ENCODE measurements around the gene ANKRD37.

The ANKRD37 gene

DNA sequence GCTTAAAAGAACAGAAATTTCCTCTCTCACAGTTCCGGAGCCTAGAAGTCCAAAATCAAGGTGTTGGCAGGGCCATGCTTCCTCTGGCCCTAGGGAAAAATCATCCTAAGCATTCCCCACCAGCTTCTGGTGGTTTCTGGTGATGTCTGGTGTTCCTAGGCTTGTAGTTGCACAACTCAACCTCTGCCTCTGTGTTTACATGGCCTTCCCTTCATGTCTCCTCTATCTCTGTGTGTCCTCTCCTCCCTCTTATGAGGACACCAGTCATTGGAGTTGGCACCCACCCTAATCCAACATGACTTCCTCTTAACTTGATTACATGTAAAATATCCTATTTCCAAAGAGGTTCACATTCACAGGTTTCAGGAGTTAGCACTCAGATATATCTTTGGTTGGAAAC, 16.3 kb upstream of the ANKRD37 start:
- no peak for DNase-seq (ENCODE audit: low read depth in 2 of 2)

DNA sequence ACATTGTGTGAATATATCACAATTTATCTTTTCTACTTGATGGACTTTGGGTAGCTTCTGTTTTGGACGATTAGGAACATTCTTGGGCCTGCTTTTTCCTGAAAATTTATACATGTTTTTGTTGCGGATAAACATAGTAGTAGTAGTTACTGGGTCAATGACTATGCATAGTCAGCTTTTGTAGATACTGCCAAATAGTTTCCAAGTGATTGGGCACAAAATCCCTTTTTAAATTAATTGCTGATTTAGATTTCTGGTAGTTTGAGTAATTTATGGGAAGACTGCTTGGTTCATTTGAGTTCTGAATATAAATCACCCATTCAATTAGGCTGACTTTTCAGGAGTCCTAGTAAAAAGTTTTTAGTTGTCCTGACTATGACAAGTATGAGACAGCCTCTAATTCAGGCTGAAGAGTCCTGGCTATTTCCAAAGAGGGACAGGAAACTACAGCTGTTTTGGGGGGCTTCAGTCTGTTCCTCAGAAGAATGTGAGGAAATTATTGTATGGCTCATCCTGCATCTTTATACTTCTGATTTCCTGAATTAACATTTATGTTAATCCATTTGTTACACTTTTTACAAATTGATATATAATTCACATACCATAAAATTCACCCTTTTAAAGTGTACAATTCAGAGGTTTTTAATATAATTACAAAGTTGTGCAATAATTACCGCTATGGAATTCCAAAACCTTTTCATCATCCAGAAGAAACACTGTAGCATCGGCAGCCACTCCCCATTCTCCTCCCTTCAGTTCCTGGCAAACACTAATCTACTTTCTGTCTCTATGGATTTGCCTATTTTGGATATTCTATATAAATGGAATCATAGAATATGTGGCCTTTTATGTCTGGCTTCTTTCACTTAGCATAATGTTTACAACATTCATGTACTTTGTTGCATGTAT, 15.1 kb upstream of the ANKRD37 start:
- DNase-seq (ENCODE audit: low read depth in 2 of 2), result no peak

DNA sequence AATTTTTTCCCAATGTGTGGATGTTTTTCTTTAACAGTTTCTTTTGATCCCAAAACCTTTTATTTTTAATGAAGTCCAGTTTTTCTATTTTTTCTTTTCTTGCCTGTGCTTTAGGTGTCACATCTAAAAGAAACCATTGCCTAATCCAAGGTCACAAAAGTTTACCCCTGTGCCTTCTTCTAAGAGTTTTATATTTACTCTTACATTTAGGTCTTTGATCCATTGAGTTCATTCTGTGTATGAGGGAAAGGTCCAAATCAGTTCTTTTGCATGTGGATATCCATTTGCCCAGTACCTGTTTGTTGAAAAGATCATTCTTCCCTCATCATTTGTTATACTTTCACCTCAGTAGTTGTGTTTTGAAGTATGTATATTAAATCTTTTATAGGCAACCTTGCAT, 13.9 kb upstream of the ANKRD37 start:
- DNase-seq (ENCODE audit: low read depth in 2 of 2), result no peak

DNA sequence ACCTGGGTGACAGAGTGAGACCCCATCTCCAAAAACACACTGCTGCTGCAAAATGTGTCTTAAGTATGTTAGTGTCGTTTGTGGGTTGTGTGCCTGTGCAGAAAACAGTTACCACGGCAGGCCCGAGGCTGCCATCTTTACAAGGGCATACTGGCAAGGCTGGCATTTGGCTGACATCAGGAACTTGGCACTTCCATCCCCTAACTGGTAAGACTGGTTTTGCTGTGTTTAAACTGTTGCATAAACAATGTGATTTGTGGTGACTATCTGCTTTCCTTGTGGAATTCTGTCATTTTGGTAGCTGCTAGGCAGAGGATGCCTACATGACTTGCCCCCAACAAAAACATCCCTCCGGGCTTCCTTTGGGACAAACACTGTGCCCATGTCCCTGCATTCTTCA, 13.2 kb upstream of the ANKRD37 start:
- no peak for DNase-seq (ENCODE audit: low read depth in 2 of 2)

DNA sequence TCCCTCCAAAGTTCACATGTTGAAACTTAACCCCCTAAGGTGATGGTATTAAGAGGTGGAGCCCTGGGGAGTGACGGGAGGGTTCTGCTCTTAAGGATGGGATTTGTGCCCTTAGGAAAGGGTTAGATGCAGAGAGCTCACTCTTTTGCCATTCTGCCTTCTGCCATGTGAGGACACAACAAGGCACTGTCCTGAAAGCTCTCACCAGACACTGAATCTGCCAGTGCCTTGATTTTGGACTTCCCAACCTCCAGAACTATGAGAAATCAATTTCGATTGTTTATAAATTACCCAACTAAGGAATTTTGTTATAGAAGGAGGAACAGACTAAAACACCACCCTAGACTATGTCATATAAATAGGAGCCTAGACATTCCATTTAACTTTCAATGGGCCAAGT, 12.6 kb upstream of the ANKRD37 start:
- no peak for DNase-seq (ENCODE audit: low read depth in 2 of 2)

DNA sequence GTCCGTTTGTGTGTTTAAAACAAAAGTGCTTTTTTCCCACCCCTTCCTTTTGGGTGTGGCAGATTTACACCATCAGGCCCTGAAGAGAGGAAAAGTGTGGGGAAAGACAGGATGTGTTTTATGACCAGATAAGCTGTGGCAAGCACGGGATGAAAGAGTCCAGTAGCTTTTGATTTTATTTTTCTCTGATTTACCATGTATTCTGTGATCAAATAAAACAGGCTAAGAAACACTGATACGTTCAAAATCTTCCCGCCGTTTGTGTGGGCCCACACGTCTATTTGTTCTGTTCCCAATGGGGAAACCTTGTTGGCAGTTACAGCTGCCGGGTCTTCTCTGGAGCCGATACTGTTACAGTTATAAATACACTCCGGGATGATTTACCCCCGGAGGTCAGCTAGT, 11.7 kb upstream of the ANKRD37 start:
- no peak for DNase-seq (ENCODE audit: low read depth in 2 of 2)

DNA sequence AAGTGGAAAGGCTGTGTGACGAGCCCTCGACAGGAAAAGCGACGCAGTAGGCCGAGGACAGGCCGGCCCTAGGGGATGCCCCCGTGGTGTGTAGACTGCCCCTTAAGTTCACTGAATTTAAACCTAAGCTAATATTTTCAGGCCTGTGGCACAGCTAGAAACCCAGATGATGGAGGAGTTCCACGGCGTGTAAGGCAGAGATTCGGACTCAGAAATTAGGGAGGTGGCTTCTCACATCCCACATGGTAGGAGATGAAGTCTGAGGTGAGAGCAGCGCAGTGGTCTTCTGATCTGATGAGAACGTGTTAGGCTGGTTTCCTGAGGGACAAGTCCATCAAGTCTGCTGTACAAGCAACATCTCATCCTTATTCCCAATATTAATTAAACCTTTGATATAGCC, 8.7 kb upstream of the ANKRD37 start:
- no peak for DNase-seq (ENCODE audit: low read depth in 2 of 2)

DNA sequence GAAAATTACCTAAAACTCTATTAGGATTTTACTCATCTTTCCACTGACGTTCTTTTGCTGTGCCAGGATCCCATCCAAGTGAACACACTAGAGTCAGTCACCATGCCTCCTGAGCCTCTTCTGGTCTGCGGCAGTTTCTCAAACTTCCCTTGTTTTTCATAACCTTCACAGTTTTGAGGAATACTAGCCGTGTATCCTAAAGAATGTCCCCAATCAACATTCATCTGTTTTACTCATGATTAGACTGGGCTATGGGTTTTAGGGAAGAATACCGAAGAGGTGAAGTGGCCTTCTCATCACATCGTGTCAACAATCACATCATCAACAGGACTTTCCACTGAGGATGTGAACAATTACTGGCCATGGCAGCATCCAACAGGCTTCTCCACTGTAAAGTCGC, 5.7 kb upstream of the ANKRD37 start:
- no peak for DNase-seq (ENCODE audit: low read depth in 2 of 2)

DNA sequence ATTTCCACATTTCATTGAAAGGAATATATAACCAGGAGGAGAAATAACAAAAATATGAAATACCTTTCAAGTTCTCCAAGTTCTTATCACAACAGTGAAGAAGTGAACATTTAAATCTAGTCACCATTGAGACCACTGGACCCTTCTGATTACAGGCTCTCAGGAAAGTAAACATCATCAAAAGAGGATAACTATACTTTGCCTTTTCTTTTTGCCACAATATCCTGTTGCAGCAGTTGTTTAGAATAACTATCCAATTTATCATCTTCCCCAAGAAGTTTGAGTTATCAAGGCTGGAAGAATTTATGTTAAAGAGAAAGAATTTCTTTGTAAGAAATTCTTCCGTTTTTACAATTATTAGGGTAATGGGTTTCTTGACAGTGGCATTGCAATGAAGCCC, 4.5 kb upstream of the ANKRD37 start:
- no peak for DNase-seq (ENCODE audit: low read depth in 2 of 2)

DNA sequence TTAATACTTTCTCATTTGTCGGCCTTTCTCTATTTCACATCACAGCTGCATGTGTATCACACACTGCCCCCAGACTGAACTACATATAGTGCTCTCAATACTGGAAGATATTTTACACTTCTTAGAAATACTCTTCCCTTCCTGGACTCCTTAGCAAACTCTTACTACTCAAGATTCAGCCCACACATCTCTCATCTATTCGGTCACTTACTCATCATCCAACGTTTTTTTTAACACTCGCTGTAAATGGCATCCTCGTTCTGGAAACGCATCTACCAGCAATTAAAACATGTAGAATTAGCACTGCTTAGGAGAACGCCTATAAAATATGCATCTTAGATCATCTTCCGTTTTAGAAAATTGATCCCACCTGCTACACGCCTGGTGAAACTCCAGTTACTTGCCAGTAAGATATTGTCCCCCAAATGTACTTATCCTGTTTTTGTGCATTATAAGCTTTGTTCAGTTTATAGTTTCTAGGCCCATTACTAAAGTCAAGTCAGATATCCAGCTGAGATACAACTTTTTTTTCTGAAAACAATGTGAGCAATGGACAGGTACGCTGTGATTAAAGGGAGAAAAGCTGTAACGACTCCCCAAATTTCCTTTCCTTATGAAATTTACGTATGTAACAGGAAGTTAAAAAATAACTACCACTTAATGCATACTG, 1.9 kb upstream of the ANKRD37 start:
- no peak for DNase-seq (ENCODE audit: low read depth in 2 of 2)

DNA sequence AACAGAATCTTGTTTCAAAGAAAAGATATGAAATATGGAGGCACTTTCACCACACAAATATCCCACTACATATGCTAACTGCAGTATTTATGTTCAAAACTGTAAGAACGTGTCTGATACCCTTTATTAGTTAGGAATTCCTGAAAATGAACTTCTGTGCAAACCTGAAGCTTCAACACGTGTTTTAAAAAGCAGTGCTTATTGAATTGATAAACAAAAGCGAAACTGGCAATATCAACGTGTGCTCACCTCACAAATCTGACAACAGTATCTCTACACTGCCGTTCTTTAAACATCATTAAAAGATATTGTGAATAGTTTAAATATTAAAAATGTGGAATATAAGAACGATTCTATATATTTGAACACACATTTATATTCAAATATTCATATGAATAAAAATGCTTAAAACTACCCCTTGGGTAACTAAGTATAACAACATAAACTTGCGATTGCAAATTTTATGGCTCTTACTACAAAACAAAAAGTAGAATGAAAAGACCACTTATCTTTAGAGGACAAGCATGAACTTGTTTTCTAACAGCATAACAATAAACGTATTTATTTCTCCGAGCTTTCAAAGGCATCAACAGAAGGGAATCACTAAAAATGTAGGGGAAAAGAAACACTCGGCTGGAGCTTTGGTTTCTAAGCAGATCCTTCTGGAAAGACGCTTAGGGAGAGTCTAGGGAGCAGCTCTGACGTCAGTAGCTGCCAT, 1.2 kb upstream of the ANKRD37 start, which contains the start of gene LRP2BP:
TSS of gene LRP2BP (minus strand) at position 687 of the 718 bp plus-strand sequence. CDS start 17,738 bp downstream, outside the sequence.
- DNase-seq (ENCODE audit: low read depth in 2 of 2), result no peak

DNA sequence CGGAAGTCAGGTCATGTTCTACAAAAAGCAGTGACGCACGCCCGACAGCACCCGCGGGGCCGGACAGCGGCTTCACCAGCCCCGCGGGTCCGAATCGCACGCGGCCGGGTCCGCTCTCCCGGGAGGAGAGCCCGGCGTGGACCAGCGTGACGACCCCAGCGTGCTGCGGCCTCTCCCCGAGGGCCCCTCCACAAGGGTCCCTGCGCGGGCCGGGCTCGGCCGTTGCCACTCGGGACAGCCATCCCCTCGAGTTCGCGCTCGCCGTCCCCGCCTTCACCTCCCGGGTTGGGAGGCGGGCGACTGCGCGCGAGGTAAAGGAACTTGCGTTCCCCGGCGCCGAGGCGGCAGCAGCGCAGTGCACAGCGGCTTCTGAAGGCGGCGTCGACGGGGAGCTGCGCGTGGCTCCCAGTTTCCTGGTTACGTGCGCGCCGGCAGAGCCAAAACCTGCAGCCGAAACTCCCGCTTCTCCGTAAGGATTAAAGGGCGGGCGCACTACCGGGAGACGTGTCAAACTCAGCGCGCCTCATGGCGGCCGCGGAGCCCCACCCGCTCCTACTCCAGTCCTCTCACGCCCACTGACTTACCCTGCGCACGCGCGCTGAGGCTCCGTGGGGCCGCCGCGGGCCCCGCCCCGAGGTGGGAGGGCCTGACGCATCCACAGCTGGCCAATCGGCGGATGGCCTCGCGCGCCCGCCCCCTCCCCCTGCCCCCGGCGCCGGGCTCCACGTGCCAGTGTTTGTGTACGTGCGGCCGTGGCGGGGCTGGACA, 501 bp upstream of the ANKRD37 start:
- peak; percentile 90 to 92 for DNase-seq (ENCODE audit: low read depth in 2 of 2)

DNA sequence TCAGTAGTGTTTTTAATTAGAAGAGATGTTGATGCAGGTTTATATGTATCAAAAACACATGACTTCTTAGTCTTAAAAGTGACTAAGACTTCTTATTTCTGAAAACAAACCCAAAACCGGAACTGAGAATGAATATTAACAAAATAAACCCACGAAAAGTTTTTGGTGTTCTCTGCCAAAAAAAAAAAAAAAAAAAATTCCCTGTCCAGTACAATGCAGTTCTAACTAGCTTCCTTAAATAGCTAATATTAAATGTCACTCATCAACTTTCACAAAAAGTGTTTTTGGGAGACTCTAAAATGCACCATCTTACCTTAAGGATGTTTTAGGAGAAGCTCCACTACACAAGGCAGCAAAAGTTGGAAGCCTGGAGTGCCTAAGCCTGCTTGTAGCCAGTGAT, 2.0 kb downstream of the ANKRD37 start:
- no peak for DNase-seq (ENCODE audit: low read depth in 2 of 2)

DNA sequence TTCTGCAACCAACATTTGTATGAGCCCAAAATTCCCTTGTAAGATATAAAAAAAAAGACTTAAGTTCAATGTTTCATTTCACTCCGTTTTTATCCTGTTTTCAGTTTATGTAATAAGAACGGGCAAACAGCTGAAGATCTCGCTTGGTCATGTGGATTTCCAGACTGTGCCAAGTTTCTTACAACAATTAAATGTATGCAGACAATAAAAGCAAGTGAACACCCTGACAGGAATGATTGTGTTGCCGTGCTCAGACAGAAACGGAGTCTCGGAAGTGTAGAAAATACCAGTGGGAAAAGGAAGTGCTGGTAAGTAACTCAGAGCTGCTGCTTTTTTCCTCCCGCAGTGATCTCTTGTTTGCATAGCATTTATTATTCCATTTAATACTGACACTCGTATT, 2.8 kb downstream of the ANKRD37 start:
- DNase-seq (ENCODE audit: low read depth in 2 of 2), result no peak

DNA sequence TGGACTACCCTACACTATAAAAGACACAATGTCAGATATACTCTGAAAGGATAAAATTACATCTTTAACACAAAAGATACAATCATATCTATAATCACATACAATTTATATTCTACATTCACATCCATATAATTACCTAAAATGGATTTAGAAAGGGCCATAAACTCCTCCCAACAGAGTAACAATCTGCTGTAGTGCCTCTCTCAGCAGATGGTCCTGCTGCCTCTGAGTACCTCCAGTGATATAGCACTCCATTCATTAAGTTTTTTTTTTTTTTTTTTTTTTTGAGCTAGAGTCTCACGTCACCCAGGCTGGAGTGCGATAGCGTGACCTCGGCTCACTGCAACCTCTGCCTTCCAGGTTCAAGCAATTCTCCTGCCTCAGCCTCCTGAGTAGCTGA, 7.4 kb downstream of the ANKRD37 start:
- DNase-seq (ENCODE audit: low read depth in 2 of 2), result no peak

DNA sequence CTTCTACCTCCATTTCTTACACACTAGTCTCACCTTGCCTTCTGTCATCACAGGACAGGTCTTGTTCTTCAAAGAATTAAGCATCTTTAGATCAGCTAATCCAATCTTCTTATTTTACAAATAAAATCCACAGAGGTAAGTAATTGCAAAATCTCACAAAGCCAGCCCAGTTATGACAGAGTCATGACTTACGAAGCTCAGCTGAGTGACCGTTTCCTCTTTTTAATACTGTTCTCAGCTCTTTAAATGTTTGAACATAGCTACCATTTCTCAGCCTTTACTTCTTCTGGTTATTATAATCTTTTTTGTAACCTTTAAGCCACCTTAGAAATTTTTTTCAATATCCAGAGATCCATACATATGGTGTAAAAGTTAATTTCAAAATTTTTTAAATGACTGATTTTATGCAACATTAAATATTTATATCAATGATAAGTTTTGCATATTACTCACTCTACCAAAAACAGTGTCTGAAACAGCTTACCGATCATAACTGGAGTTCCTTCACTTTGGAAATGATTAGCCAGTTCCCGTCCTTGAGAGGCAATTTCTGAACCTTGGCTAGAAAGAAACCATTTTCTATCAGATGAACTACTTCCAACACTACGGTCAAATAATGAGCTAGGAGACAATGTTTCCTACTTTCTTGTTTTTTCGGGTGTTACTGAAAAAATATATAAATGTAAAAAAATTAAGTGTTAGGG, 8.8 kb downstream of the ANKRD37 start:
- DNase-seq (ENCODE audit: low read depth in 2 of 2), result no peak

DNA sequence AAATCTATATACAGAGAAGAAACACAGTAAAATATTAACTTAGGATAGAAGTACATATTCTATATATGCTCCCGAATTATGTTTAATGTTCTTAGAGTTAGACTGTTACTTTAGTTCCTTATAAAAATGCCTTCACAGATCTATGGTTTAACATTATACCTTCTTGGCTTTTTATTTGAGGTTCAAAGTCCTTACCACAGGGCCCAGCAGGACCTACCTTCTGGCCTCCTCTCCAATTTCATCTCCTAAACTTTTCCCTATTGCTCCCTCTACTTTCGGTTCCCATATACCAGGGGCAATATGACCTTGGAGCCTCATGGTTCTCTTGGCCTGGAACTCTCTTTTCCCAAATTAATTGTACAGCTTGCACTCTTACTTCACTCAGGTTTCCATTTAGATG, 11.8 kb downstream of the ANKRD37 start:
- no peak for DNase-seq (ENCODE audit: low read depth in 2 of 2)

DNA sequence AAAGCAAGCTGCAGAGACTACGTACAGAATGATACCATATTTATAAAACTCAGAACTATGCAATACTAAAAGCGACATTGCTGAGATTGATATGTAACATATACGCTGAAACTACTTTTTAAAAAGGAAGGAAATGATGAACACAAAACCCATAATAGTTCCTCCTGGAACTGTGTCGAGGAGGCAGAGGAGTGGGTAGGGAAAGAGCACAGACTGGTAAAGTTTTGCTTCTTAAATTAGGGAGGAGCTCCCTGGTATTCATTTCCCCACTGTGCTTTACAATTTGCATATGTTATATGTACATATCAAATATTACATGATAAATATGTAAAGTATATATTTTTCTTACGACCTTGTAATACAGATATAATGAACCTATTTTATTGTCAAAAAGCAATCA, 15.2 kb downstream of the ANKRD37 start:
- no peak for DNase-seq (ENCODE audit: low read depth in 2 of 2)

DNA sequence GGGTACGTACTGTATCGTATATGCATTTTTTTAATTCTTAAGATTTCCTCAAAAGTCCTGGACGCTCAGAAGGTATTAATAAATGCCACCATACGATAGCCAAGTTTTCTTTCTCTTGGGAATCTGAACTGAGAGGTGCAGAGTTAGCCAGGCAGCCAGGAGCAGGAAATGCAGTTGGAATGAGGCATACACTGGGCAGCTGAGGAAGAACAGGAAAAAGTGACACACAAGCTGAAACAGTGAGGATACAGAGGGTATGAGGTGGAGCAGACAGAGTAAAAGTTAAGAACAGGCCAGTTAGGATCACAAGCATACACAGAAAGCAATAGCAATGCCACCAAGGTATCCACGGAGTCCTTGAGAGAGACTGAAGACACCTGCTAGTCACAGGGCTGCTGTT, 15.8 kb downstream of the ANKRD37 start:
- no peak for DNase-seq (ENCODE audit: low read depth in 2 of 2)

DNA sequence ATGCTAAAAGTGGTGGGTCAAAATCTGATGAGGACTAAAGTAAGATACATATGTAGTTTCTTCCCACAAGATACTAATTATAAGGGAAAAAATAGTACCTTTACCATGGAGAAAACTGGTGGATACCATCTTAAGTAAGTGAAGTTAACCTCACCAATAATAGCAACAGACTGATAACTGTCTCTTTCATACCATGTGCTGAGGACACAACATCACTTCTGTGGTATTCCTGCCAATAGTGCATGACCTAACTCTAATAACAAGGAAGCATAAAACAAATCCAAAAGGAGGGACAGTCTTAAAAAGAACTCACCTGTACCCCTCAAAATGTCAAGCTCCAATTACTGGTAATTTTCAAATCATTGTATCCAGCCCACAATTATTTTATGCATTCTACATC, 20.3 kb downstream of the ANKRD37 start:
- no peak for DNase-seq (ENCODE audit: low read depth in 2 of 2)
